ENCODE measurements around the gene CDYL.

DNA sequence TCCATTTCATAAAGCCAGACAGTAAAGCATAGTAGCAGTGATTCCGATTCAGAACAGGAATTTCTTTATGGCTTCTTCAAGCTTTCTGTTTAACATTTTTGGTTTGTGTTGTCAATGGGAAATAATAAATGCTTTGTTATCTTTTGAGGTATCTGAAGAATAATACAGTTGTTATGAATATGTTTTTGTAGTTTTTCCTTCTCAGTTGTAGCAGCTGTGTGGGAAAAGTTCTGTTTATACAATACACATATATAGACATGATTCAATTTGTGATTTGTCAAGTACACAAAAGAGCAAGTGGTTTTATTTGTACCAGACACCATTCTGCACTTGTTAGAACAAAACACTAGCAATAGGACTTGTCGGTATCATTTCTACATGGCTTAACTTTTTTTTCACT is 96.6 kb downstream of the CDYL start:
- TF ChIP-seq CTCF (IDR thresholded peaks at IDR 0.05) (no peak), EP300 (IDR thresholded peaks at IDR 0.05) (no peak)
